CD14-positive monocyte (primary cell): Measurements from ENCODE around the gene ARHGEF40. TPM values are rescaled to one million over a fixed set of nuclear protein-coding genes. Genes with fewer than 3 reads are reported as not detected.

Source experiments
- DNase-seq, 3 donors: peaks; one replicate each; pipeline ENCODE4 v3.0.0-alpha.2; 2011 to 2022
- H2AFZ ChIP-seq: 2 replicates; pipeline ENCODE4 v1.6.0; 2012; ENCODE audit warnings: mild to moderate bottlenecking, low read depth, low read length, inconsistent platforms; ENCODE audit not compliant: insufficient read depth, poor library complexity, severe bottlenecking
- H3K27ac ChIP-seq, 2 donors: 1 replicate in 1 of 2; 2 replicates in 1 of 2; pipeline ENCODE4 v1.5.1; 2012 to 2013; ENCODE audit warnings: low read length in 2 of 2, control low read depth in 1 of 2, inconsistent platforms in 1 of 2, low read depth in 1 of 2, mild to moderate bottlenecking in 1 of 2
- H3K27me3 ChIP-seq, 2 donors: one replicate each; pipeline versions ENCODE4 v1.6.0 to v1.6.1; 2011 to 2013; ENCODE audit warnings: low read length in 2 of 2; ENCODE audit not compliant: control insufficient read depth in 2 of 2, insufficient read depth in 2 of 2
- H3K36me3 ChIP-seq, 2 donors: replicated peaks in 1 of 2; 1 replicate in 1 of 2; 2 replicates in 1 of 2; pipeline versions ENCODE4 v1.5.1 to v1.6.1; 2012 to 2013; ENCODE audit warnings: low read length in 2 of 2, control low read depth in 1 of 2, inconsistent platforms in 1 of 2, mild to moderate bottlenecking in 1 of 2; ENCODE audit not compliant: insufficient read depth in 2 of 2, control insufficient read depth in 1 of 2
- H3K4me1 ChIP-seq, 2 donors: 1 replicate in 1 of 2; 2 replicates in 1 of 2; pipeline versions ENCODE4 v1.5.1 to v1.6.1; 2012 to 2013; ENCODE audit warnings: low read length in 2 of 2, control low read depth in 1 of 2, inconsistent platforms in 1 of 2, mild to moderate bottlenecking in 1 of 2, moderate library complexity in 1 of 2; ENCODE audit not compliant: insufficient read depth in 2 of 2, control insufficient read depth in 1 of 2
- H3K4me2 ChIP-seq: replicated peaks from 2 replicates; pipeline ENCODE3; 2012; ENCODE audit warnings: low read length, moderate library complexity, mild to moderate bottlenecking; ENCODE audit not compliant: poor library complexity, severe bottlenecking; ENCODE audit errors: extremely low read depth
- H3K4me3 ChIP-seq, 3 experiments: fragments of 200-600 bp in 1 of 3; sonication (generic) in 1 of 3; replicated peaks in 1 of 3; 1 replicate in 2 of 3; 2 replicates in 1 of 3; pipeline ENCODE4 v1.5.1; 2011 to 2013; ENCODE audit warnings: low read length in 3 of 3, mild to moderate bottlenecking in 3 of 3, control low read depth in 2 of 3, low read depth in 2 of 3, inconsistent platforms in 1 of 3, moderate library complexity in 1 of 3
- H3K79me2 ChIP-seq: 2 replicates; pipeline ENCODE4 v1.6.0; 2012; ENCODE audit warnings: mild to moderate bottlenecking, control low read depth, inconsistent platforms, low read length, moderate library complexity; ENCODE audit not compliant: insufficient read depth
- H3K9ac ChIP-seq: 2 replicates; pipeline ENCODE4 v1.6.0; 2017; ENCODE audit warnings: low read length, mild to moderate bottlenecking; ENCODE audit not compliant: insufficient read depth, poor library complexity, severe bottlenecking
- H3K9me3 ChIP-seq, 2 donors: replicated peaks in 1 of 2; 1 replicate in 1 of 2; 2 replicates in 1 of 2; pipeline versions ENCODE4 v1.5.1 to v1.6.1; 2012 to 2013; ENCODE audit warnings: low read length in 2 of 2, control low read depth in 1 of 2; ENCODE audit not compliant: control insufficient read depth in 1 of 2, insufficient read depth in 1 of 2
- H4K20me1 ChIP-seq: 2 replicates; pipeline ENCODE4 v1.6.0; 2012; ENCODE audit warnings: mild to moderate bottlenecking, low read length, control low read depth, moderate library complexity; ENCODE audit not compliant: insufficient read depth
- H3K27ac Mint-ChIP-seq, 7 donors: one replicate each; pipeline ENCODE4 v1.8.0; 2020; ENCODE audit warnings: mild to moderate bottlenecking in 7 of 7, mixed read lengths in 7 of 7, moderate library complexity in 6 of 7, inconsistent platforms in 2 of 7
- H3K27me3 Mint-ChIP-seq, 3 donors: one replicate each; pipeline ENCODE4 v1.8.0; 2021 to 2022; ENCODE audit warnings: low read depth in 3 of 3, mild to moderate bottlenecking in 3 of 3, mixed read lengths in 3 of 3, moderate library complexity in 3 of 3, inconsistent platforms in 1 of 3
- H3K36me3 Mint-ChIP-seq, 2 donors: one replicate each; pipeline ENCODE4 v1.8.0; 2020; ENCODE audit warnings: mixed read lengths in 2 of 2, inconsistent platforms in 1 of 2, mild to moderate bottlenecking in 1 of 2
- H3K4me1 Mint-ChIP-seq: one replicate; pipeline ENCODE4 v1.8.0; 2020; ENCODE audit warnings: mild to moderate bottlenecking, mixed read lengths
- H3K4me3 Mint-ChIP-seq, 2 donors: one replicate each; pipeline ENCODE4 v1.8.0; 2020; ENCODE audit warnings: mild to moderate bottlenecking in 2 of 2, mixed read lengths in 2 of 2, moderate library complexity in 1 of 2
- H3K9me3 Mint-ChIP-seq, 7 donors: one replicate each; pipeline ENCODE4 v1.8.0; 2020 to 2022; ENCODE audit warnings: mixed read lengths in 7 of 7, mild to moderate bottlenecking in 6 of 7, moderate library complexity in 6 of 7, inconsistent platforms in 2 of 7
- WGBS: methylation state at CpG from one replicate; pipeline ENCODE4 v1.1.5; 2013; ENCODE audit warnings: missing lambda C conversion rate; ENCODE audit not compliant: insufficient coverage; 5-methylcytosine and 5-hydroxymethylcytosine counted together
- intact Hi-C, 2 donors: fragments of 100-400 bp; cut with micrococcal nuclease; formaldehyde crosslinking; loops; one replicate each; pipeline versions ENCODE4 v1.15.0 to v1.15.1; 2023
- polyA plus RNA-seq, 3 donors: library from polyadenylated mRNA; depleted of rRNA in 1 of 3; unstranded in 2 of 3; stranded (reverse) in 1 of 3; fragments of 300-500 nt in 2 of 3; fragments of >200 nt in 1 of 3; fragmentation: Illumina TruSeq in 2 of 3; gene quantifications; 1 replicate in 2 of 3; 2 replicates in 1 of 3; pipeline ENCODE4 v1.2.3, GENCODE V29; 2012 to 2021
- TF ChIP-seq, protein P1 (sequence below): fragments of 200-600 bp; IDR thresholded peaks from one replicate; pipeline ENCODE4 v1.8.0; 2022; ENCODE audit warnings: antibody characterized with exemption, mild to moderate bottlenecking

ARHGEF40 gene
- polyA plus RNA-seq, 3 donors = 12.1 to 114 (median 15.3) TPM

DNA sequence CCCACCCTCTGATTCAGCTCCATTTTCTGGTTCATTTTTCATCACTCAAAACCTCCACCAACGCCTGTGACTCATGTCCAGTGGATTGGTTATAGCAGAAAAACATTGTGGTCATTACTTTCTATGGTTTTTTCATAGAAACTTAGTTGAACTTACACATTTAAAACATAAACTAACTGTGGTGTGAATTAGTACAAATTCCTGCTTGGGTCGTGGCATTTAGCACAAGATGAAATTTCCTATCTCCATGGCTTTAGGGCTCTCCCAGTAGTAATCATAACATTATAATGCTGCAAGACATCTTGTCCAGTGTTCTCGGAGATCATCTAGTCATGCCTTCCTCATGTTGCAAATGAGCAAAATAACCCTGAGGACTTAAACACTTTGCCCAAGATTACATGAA is 20.8 kb upstream of the ARHGEF40 start:
- no peak overlapping the region for H2AFZ ChIP-seq
- Mint-ChIP-seq H3K27me3 (peaks cover 8 to 11% (median 9%) of the 10 kb centered on the region in 3 donors), H3K36me3 (no peaks in the 10 kb centered on the region), H3K27ac (no peak overlapping the region), H3K4me3 (peak overlapping the region in 1 of 2 donors; percentile 49), H3K9me3 (no peaks in the 10 kb centered on the region), H3K4me1 (peaks cover 5% of the 10 kb centered on the region)
- no peak overlapping the region for H3K4me2 ChIP-seq
- H3K36me3 ChIP-seq = no peaks in the 10 kb centered on the region
- DNase-seq = no peak
- H3K79me2 ChIP-seq = no peaks in the 10 kb centered on the region
- peaks cover 2 to 42% of the 10 kb centered on the region in 2 donors for H3K27me3 ChIP-seq
- no peak overlapping the region for H3K9ac ChIP-seq
- H3K9me3 ChIP-seq = no peaks in the 10 kb centered on the region
- no peak overlapping the region for H3K4me3 ChIP-seq
- intact Hi-C loops = no loop called here
- TF ChIP-seq, protein P1, sequence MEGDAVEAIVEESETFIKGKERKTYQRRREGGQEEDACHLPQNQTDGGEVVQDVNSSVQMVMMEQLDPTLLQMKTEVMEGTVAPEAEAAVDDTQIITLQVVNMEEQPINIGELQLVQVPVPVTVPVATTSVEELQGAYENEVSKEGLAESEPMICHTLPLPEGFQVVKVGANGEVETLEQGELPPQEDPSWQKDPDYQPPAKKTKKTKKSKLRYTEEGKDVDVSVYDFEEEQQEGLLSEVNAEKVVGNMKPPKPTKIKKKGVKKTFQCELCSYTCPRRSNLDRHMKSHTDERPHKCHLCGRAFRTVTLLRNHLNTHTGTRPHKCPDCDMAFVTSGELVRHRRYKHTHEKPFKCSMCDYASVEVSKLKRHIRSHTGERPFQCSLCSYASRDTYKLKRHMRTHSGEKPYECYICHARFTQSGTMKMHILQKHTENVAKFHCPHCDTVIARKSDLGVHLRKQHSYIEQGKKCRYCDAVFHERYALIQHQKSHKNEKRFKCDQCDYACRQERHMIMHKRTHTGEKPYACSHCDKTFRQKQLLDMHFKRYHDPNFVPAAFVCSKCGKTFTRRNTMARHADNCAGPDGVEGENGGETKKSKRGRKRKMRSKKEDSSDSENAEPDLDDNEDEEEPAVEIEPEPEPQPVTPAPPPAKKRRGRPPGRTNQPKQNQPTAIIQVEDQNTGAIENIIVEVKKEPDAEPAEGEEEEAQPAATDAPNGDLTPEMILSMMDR = no peak
- H3K4me1 ChIP-seq = peaks cover 0 to 9% of the 10 kb centered on the region in 2 donors
- WGBS = 100% methylated on average over 1 of the region's 3 CpGs
- H4K20me1 ChIP-seq = no peaks in the 10 kb centered on the region
- no peak overlapping the region for H3K27ac ChIP-seq

DNA sequence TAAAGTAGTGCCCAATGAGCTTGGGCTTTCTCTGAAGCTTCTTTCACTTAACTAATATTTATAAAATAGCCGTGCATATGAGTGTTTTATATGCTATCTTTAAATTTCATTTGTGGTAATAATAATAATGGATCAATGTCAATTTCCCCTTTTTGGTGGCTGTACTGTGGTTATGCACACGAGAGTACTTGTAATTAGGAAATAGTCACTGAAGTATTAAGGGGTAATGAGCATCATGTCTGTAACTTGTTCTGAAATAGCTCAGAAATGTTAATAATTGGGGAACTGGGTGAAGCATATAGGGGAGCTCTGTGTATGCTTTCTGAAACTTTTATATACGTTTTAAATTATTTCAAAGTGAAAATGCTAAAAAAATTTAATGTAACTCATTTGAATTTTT is 19.5 kb upstream of the ARHGEF40 start:
- H3K9me3 Mint-ChIP-seq = no peaks in the 10 kb centered on the region
- no peak overlapping the region for H3K27ac Mint-ChIP-seq
- no peaks in the 10 kb centered on the region for H3K36me3 ChIP-seq
- no peak overlapping the region for H3K4me3 Mint-ChIP-seq
- no peaks in the 10 kb centered on the region for H3K36me3 Mint-ChIP-seq
- WGBS = no CpG with 5 or more reads among the region's 3 CpGs
- no peaks in the 10 kb centered on the region for H3K9me3 ChIP-seq
- H3K4me3 ChIP-seq = no peak overlapping the region
- no peak overlapping the region for H3K27ac ChIP-seq
- intact Hi-C loops = no loop called here
- no peak overlapping the region for H2AFZ ChIP-seq
- no peak overlapping the region for H3K9ac ChIP-seq
- DNase-seq = peak in 2 of 3 donors; percentile 11 to 44
- H3K79me2 ChIP-seq = no peaks in the 10 kb centered on the region
- peaks cover 3% of the 10 kb centered on the region for H3K4me1 Mint-ChIP-seq
- no peak overlapping the region for H3K4me2 ChIP-seq
- H3K27me3 Mint-ChIP-seq = peaks cover 5 to 8% (median 7%) of the 10 kb centered on the region in 3 donors
- peaks cover 0 to 28% of the 10 kb centered on the region in 2 donors for H3K27me3 ChIP-seq
- H4K20me1 ChIP-seq = no peaks in the 10 kb centered on the region
- TF ChIP-seq, protein P1 = no peak
- H3K4me1 ChIP-seq = peaks cover 0 to 9% of the 10 kb centered on the region in 2 donors
